ENCODE data around the gene LRRC74B. TPM values are rescaled to one million over a fixed set of nuclear protein-coding genes. Genes with fewer than 3 reads are reported as not detected.
"Not testable (repeated sequence)": the region's sequence is repeated elsewhere in the genome, so short reads cannot be mapped to it uniquely, and the experiment has no call there.

The LRRC74B gene
- total RNA-seq, 1 donor from 2014 or later, result not detected

DNA sequence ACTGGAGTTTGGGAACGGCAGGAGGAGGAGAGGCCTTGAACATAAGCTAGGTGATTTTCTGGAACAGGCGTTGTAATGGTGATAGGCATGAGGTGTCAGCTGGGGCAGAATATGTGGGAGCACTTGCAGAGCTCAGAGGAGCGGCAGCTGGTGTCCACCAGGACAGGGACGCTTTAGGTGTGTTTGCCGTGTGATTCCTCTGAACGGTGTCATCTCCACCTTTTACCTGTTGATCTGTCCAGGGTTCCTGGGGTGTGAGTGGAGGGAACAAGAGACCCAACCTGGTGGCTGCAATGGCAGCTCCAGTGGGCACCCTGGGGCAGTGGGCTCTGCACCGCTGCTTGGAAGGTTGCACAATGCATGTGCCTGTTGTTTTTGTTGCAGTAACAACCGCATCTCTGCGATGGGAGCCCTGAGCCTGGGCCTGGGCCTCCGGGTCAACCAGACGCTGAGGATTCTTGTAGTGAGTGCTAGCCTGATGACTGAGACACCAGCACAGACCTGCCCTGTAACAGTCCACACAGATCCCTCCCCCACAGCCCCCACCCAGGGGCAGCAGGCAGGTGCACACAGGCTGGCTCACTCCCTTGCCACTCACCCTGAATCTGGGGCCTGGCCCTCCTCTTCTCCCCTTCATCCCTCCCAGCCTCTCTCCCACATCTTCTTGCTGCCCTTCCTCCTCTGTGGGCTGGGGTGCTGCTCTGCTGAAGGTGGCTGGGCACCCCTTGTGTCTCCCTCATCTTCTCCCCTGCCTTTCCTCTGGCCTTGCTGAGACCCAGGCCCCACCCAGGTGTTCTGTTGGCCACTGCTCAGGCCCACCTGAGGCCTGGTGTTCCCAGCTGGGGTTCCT is 9.2 kb downstream of the LRRC74B start:
- DNase-seq, result no peak

DNA sequence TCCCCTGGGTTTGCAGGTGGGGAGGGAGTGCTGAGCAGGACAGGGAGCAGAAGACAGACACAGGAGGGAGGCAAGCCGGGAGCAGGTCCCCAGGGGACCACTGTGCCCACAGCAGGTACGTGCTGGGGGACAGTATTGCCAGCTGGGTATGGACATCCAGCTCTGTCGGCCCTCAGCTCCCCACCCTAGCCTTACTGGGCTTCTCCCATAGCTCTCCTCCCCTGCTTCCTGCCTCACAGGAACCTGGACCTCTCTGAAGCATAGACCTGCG is 9.8 kb downstream of the LRRC74B start:
- no peak for DNase-seq

DNA sequence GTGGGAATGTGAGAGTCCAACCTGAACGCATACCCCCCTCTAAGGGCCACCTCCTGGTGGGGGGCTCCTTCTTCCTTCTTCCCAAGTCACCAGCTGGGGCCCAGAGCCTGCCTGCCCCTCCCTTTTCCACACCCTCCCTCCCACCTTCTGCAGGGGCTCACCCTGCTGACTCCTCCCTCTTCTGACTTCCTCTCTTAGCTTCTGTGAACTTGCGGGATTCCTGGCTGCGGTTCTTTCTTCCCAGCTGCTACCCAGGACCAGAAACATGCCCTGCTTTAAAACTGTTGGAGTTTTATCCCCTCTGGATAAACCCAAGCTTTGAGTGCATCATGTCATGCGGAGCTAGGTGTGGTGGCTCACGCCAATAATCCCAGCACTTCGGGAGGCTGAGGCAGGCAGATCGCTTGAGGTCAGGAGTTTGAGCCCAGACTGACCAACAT is 10.2 kb downstream of the LRRC74B start:
- no peak for DNase-seq

DNA sequence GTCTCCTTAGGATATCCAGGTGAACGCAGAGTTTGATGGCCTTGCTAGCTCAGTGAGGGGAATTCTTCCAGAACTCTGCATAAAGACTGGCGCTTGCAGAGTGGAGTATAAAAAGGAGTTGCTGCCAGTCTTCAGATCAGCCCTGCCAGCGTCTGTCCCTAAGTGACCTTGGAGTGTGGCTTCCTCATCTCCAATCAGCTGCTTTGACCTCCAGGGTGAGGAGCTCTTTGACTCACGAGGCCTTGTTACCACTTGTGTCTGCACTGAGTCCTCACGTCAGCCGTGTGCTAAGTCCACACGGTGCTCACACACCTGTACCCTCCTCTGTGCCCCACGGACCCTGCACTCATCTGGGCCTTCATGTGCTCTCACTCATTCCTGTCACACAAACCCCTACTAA is 14.6 kb downstream of the LRRC74B start:
- DNase-seq, result not testable (repeated sequence)

DNA sequence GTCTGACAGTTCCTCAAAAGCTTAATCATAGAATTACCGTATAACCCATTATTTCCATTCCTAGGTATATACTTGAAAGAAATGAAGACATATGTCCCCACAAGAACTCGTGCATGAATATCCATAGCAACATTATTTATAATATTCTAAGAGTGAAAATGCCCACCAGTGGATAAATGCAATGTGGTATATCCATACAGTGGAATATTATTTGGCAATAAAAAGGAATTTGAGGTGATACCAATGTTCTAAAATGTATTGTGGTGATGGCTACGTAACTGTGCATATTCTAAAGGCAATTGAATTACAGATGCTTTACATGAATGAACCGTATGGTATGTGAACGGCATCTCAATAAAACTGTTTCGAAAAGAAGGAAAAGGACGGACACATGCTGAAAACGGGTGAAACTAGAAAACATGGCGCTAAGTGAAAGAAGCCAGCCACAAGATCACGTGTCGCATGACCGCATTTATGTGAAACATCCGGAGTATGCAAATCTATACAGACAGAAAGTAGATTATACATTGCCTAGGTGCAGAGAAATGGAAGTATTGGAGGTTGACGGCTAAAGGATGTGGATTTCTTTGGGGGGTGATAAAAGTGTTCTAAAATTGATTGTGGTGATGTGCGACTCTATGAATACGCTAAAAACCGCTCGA is 16.0 kb downstream of the LRRC74B start:
- DNase-seq, result not testable (repeated sequence)

DNA sequence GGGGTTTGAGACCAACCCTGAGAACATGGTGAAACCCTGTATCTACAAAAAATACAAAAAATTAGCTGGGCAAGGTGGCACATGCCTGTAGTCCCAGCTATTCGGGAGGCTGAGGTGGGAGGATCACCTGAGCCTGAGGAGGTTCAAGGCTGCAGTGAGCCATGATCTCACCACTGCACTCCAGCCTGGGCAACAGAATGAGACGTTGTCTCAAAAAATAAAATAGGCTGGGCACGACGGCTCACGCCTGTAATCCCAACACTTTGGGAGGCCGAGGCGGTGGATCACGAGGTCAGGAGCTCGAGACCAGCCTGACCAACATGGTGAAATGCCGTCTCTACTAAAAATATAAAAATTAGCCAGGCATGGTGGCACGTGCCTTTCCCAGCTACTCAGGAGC is 18.7 kb downstream of the LRRC74B start:
- DNase-seq, result not testable (repeated sequence)

DNA sequence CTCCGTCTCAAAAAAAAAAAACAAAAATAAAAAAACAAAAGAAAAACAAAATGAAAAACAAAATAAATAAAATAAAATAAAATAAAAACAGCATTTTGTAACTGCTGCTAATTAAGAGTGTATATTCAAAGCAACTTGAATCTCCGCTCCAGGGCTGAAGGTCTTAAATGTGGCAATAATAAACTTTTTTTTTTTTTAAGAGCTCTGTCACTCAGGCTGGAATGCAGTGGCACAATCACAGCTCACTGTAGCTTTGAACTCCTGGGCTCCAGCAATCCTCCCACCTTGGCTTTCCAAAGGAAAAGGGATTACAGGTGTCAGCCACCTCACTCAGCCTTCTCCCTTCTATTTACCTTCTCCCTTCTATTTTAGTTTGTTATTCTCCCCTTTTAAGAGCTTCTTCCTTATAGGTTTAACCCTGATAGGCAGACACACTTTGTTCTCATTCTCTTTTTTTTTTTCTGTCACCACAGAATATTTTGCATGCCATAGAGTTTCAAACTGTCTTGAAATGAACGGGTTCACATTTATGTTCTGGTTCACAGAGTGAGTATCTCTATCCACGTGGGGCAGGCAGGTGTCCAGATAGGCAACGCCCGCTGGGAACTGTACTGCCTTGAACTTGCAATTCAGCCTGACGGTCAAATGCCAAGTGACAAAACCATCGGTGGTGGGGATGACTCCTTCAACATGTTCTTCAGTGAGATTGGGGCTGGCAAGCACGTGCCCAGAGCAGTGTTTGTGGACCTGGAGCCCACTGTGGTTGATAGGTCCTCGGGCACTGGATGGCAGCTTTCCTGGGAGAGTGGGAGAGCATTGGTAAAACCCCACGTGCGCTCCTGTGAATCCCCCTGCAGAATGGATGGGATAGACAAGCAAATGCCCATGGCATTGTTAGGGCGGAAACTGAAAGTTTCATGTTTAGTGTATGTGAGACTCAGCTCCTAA is 19.4 kb downstream of the LRRC74B start:
- no peak for DNase-seq

DNA sequence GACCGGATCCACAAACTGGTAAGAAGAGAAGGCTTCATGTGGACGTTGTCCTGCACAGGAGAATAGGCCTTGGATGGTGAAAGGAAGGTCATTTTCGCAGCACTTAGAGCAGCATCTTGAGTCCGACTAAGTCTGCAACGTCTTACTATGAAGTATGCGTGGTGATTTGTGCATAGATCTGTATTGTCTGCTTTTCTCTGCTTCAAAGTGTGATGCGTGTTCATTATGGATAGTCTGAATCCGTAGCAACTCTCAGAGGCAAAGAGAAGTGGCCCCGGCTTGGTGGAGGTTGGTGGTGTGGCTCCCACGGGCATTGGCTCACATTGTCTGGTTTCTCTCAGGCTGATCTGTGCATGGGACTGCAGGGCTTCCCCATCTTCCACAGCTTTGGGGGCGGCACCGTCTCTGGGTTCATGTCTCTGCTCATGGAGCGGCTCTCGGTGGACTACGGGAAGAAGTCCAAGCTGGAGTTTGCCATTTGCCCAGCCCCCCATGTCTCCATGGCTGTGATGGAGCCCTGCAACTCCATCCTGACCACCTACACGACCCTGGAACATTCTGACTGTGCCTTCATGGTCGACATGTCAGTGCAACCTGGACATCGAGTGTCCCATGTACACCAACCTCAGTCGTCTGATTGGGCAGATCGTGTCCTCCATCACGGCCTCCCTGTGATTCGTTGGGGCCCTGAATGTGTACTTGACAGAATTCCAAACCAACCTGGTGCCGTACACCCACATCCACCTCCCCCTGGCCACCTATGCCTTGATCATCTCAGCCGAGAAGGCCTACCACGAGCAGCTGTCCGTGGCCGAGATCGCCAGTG is 21.5 kb downstream of the LRRC74B start:
- DNase-seq, result no peak

DNA sequence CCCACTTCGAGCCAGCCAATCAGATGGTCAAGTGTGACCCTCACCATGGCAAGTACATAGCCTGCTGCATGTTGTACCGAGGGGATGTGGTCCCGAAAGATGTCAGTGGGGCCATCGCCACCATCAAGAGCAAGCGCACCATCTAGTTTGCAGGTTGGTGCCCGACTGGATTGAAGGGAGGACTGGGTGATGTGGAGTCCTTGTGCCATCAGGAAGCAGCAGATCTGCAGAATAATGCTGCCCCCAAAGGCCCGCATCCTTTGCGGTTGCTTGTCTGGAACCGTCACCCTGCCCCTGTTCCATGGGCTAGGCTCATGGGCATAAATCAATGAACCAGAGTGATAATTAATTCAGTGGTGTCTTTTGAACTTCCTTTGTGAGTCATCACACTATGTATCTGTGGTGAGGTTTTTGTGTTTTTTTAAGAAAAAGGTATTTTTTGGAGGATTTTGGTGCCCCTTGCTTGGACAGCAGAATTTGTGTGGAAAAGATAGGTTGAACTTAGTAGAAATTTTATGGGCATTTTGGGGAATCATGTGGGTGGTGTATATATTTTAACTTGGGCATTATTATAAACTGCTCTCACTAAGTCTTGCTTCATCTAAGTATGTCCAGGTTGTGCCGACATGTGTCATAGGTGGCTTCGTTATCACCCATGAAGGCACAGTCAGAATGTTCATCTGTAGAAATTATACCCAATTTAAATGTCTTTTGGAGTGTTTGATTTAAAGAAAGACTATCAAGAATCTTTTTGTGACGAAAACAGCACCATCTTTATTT is 22.3 kb downstream of the LRRC74B start:
- DNase-seq, result no peak

DNA sequence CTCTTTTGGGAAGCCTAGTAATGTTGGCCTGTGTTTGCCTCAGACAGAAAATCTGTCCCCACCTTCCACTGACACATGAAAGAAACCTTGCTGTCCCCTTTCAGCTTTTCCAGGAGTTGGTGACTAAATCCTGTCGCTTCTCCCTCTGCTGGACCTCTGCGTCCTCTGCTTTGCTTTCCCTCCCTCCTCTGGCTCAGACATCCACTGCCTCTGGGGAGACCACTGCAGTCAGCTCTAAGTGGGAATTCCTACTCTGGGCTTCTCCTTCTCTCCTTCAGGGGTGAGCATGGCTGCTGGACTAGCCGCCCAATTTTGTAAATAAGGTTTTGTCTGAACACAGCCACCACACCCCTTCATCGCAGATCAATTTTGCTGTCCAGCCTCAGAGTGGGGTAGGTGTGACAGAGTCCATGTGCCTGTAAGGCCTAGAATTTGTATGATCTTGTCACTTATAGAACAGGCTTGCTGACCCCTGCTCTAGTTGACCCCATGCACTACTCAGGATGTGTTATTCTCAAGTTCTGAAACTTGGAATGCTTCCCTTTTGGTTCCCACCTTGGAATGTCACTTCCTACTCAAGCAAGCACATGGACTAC is 23.0 kb downstream of the LRRC74B start:
- no peak for DNase-seq

DNA sequence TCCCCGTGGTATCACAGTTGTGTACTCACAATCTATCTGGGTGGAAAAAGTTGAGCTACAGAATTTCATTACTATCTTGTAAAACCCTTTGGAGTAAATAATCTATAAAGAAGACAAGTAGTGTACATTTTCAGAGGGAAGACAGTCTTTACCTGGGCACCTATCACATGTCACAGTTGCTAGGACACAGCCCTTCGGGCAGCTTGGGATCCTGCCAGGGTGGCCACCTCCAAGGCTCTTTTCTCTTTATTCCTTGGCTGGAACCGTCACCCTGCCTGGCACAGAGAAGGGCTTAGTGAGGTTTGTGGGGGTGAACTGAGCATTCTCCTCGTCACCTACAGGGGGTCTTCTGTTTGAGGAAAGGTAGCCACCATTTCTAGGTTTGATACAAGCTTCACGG is 23.6 kb downstream of the LRRC74B start:
- DNase-seq, result no peak

DNA sequence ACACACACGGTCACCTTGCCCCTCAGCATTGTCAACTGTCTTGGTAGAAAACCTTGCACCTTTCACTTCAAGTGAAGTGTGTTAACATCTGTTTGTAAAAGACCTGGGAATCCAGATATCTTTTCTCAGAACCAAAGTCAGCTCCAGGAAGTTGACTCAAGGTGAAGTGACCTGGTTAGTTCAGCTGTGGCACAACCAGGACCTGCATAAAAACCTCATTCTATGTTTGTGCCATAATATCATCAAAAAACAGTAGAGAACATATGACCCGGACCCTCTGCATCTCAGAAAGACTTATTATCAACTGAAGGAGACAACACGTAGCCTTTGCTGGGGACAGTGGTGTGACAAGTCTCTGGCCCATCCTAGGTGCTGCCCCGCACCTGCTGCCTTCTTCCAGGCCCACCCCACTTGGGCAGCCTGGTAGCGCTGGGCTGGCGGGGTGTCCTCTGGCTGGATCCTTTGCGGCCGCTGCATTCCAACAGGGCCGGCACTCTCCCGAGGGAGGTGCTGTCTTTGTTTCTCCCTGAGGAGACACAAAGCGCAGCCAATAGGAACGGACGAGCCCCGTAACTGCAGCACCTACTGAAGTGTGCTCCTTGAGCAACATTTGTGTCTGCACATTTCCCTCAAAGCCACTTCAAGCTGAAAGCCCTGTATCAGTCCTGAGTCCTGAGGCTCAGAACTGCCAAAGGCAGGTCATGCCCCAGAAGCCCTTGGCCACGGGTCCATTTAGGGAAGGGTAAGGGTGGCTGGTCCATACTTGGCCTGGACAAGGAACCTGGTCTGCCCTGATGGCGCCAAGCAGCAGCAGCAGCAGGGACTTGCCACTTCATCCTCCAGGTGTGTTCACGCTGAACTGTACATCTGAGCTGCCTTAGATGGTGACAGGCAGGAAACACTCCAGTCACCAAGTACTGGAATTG is 25.2 kb downstream of the LRRC74B start:
- DNase-seq, result no peak

DNA sequence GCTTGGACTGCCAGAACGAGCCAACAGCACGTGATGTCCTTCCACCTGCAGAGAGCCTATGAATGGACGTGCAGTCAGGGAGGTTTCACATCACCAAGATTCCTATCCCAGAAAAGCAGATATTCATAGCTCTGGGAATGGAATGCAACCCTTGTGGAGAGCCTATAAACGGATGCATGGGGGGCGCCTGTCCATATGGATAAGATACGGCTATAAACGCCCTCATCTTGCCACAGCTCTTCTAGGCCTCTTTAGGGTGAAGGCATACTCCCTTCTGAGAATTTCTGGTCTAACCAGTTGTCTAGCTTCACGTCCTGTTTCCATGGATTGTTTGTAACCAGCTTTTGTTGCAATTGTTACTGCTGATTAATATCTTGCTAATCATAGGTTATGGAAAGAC is 26.1 kb downstream of the LRRC74B start:
- DNase-seq, result not testable (repeated sequence)

DNA sequence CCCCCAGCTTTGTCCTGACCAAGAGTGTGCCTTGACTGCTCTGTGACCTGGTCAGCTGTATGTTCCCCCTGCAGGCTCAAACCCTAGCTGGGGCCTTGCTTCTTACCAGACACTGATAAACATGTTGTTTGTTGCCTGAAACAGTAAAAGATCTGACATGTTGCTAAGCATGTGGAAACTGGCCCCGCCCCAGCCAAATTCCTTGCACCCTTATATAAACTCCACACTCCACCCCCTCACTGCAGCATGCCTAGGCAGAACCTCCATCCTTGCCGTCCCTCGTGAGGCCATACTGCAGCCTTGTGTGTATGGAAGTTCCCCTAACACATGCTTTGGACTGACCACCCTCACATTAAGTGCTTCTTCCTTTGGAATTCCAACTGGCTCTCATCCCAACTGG is 27.3 kb downstream of the LRRC74B start:
- DNase-seq, result no peak

DNA sequence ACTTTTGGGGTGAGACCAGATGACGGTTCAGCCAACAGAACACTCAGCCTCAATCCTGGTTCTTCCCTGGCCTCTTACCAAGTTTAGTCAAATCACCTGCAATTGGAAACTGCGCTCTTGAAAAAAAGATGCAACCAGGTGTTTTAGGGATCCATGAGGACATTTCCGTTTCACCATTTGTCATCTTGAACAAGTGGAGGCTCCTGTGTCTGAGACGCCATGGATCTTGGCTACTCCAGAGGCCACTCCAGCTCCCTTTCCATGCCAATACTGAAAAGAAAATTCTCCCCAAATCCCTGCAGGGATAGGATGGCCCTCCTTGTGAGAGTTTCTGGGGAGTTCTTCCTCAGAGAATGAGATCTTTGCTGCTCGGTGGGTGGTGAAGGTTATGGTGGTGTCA is 27.7 kb downstream of the LRRC74B start:
- DNase-seq, result no peak

DNA sequence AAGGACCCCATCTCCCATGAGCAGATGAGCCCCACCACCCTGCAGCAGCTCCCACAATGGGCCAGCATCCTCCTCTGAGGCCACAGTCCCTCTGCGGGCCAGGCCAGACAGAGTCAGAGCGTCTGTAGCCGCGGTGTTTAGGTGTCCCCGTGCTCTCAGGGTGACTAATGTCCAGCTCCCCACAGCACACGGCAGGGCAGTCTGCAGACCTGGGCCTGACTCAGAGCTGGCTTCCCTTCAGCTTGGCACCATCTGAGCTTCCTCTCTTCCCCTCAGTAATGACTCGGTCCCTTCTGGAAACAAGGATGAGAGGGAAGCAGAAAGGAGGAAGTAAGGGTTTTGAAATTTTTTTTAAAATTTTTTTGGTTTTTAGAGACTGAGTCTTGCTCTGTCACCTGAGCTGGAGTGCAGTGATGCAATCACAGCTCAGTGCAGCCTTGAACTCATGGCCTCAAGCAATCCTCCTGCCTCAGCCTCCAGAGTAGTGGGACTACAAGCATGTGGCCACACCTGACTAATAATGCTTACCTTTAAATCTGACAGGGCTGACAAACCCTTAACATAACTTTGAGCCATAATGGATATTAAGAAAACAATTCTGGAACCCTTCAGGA is 28.5 kb downstream of the LRRC74B start:
- no peak for DNase-seq

DNA sequence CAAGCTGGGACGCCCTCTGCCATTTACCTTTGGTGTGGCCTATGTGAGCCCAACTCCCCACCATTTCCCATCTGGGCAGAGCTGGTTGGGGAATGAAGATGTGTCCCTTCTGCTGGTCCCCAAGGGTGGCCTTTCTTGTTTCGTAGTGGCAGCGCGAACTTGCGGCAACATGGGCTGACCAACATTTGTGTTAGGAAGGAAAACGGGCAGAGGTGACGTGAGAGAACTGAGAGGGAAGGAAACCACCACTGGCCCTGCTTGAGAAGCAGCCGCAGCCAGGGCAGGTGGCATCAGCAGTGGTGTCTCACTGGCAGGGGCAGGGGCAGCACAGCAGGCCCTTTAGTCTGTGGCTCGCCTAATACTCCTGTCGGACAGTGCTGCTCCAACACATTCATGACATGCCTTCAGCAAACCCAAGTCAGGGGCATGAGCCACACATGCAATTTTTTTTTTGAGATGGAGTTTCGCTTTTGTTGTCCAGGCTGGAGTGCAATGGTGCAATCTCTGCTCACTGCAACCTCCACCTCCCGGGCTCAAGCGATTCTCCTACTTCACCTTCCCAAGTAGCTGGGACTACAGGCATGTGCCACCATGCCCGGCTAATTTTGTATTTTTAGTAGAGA is 29.9 kb downstream of the LRRC74B start:
- DNase-seq, result no peak

DNA sequence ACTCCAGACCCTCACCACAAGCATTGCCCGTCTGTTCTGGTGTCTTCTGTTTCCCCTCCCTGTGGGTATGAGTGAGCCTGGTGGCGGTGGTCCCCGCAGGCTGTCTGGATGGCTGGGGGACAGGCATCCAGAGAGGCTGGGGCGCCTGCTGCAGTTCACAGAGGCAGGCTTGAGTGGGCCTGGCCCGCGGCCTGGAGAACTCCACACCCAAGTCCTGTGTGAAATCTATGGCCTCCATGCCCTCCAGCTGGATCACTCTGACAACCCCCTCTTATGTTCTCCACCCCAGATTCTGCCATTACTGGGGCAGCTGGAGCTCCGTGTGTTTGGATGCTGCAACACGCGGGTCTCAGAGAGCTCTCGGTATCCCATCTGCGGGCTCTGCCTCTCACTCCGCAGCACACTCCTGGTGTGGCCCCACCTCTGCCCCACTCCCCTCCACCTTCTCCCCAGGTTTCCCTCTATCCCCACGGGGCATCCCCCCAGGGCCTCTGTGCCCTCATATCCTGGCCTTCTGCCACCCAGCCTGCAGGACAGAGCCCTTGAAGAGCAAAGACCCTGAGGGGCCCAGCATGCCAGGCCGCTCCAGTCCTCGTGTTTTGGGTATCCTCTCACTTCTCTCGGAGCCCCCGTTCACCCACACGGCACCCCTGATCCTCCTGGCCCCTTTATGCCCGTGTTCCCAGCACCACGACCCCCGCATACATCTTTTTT is 31.3 kb downstream of the LRRC74B start:
- no peak for DNase-seq
